Osteoblast (primary cell): ENCODE results near the gene NOL12. TPM values are rescaled to one million over a fixed set of nuclear protein-coding genes. Genes with fewer than 3 reads are reported as not detected.
"Not testable (repeated sequence)": the region's sequence is repeated elsewhere in the genome, so short reads cannot be mapped to it uniquely, and the experiment has no call there.

Experiments used
- DNase-seq: peaks from one replicate; pipeline ENCODE4 v3.0.0; 2011; ENCODE audit warnings: low spot score, mixed read lengths; ENCODE audit not compliant: insufficient read length; ENCODE audit errors: missing footprints
- H2AFZ ChIP-seq: 2 replicates; pipeline ENCODE4 v1.6.0; 2011; ENCODE audit warnings: mild to moderate bottlenecking, low read length
- H3K27ac ChIP-seq: 2 replicates; pipeline ENCODE4 v1.5.1; 2011; ENCODE audit warnings: mild to moderate bottlenecking, low read depth, low read length, moderate library complexity
- H3K27me3 ChIP-seq: 2 replicates; pipeline ENCODE4 v1.6.0; 2012; ENCODE audit warnings: mild to moderate bottlenecking, control low read depth, inconsistent platforms, low read length, moderate library complexity; ENCODE audit not compliant: insufficient read depth
- H3K36me3 ChIP-seq: 2 replicates; pipeline ENCODE4 v1.5.1; 2011; ENCODE audit warnings: mild to moderate bottlenecking, low read length, control low read depth, moderate library complexity; ENCODE audit not compliant: insufficient read depth
- H3K4me1 ChIP-seq: 2 replicates; pipeline ENCODE4 v1.5.1; 2011; ENCODE audit warnings: mild to moderate bottlenecking, low read length, control low read depth, moderate library complexity; ENCODE audit not compliant: insufficient read depth
- H3K4me2 ChIP-seq: 2 replicates; pipeline ENCODE4 v1.6.0; 2011; ENCODE audit warnings: mild to moderate bottlenecking, low read length; ENCODE audit not compliant: insufficient read depth
- H3K4me3 ChIP-seq: fragments of 200-600 bp; sonication (generic); 3 replicates; pipeline ENCODE4 v1.5.1; 2012; ENCODE audit warnings: mild to moderate bottlenecking, low read length, inconsistent platforms; ENCODE audit not compliant: insufficient read depth
- H3K79me2 ChIP-seq: 2 replicates; pipeline ENCODE4 v1.6.0; 2012; ENCODE audit warnings: mild to moderate bottlenecking, low read length, control low read depth, inconsistent platforms; ENCODE audit not compliant: insufficient read depth
- H3K9me3 ChIP-seq: 2 replicates; pipeline ENCODE4 v1.5.1; 2011; ENCODE audit warnings: low read depth, low read length, control low read depth
- H4K20me1 ChIP-seq: 2 replicates; pipeline ENCODE4 v1.6.0; 2012; ENCODE audit warnings: mild to moderate bottlenecking, low read length, control low read depth; ENCODE audit not compliant: insufficient read depth
- CTCF ChIP-seq: IDR thresholded peaks from 2 replicates; pipeline ENCODE4 v1.5.1; 2011; ENCODE audit warnings: mild to moderate bottlenecking, low read depth, low read length, moderate library complexity; ENCODE audit errors: extremely low read depth
- total RNA-seq: library from RNA; depleted of rRNA; stranded (reverse); fragments of >200 nt; gene quantifications from 2 replicates; pipeline ENCODE4 v1.2.3, GENCODE V29; 2012

NOL12 gene
- total RNA-seq, 1 donor, result 9.0 TPM

GRCh38 chr22:37650463-37651136, 35.5 kb upstream of the NOL12 start:
- no peaks in the 10 kb centered on the region for H3K79me2 ChIP-seq
- no peak overlapping the region for H3K4me2 ChIP-seq
- no peaks in the 10 kb centered on the region for H3K27me3 ChIP-seq
- no peak overlapping the region for H2AFZ ChIP-seq
- H3K4me1 ChIP-seq, result no peaks in the 10 kb centered on the region
- H3K36me3 ChIP-seq, result peaks cover 33% of the 10 kb centered on the region
- no peaks in the 10 kb centered on the region for H4K20me1 ChIP-seq
- H3K27ac ChIP-seq, result no peak overlapping the region
- no peak for TF ChIP-seq CTCF
- DNase-seq, result no peak
- no peak overlapping the region for H3K4me3 ChIP-seq
- H3K9me3 ChIP-seq, result no peaks in the 10 kb centered on the region

- H3K79me2 ChIP-seq, result peaks cover 7% of the 10 kb centered on the region
- TF ChIP-seq CTCF, result no peak
Measured at GRCh38 chr22:37654563-37655251, 31.4 kb upstream of the NOL12 start.

GRCh38 chr22:37655252-37655563, 30.9 kb upstream of the NOL12 start:
- Histone ChIP-seq H3K27me3 (no peaks in the 10 kb centered on the region), H2AFZ (no peak overlapping the region), H3K27ac (no peak overlapping the region), H3K4me2 (no peak overlapping the region), H3K4me1 (peaks cover 15% of the 10 kb centered on the region), H4K20me1 (peaks cover 10% of the 10 kb centered on the region), H3K9me3 (no peaks in the 10 kb centered on the region), H3K36me3 (peaks cover 18% of the 10 kb centered on the region), H3K79me2 (peaks cover 12% of the 10 kb centered on the region), H3K4me3 (no peak overlapping the region)
- no peak for TF ChIP-seq CTCF
- DNase-seq, result peak; percentile 48

More at GRCh38 chr22:37654563-37655251, 31.4 kb upstream of the NOL12 start:
- DNase-seq, result peak; percentile 54
- Histone ChIP-seq H3K4me3 (no peak overlapping the region), H3K27ac (no peak overlapping the region), H3K4me2 (no peak overlapping the region), H3K9me3 (no peaks in the 10 kb centered on the region), H3K4me1 (peaks cover 12% of the 10 kb centered on the region), H3K36me3 (peaks cover 23% of the 10 kb centered on the region), H3K27me3 (no peaks in the 10 kb centered on the region), H2AFZ (no peak overlapping the region), H4K20me1 (peaks cover 5% of the 10 kb centered on the region)

- Histone ChIP-seq H4K20me1 (peaks cover 19% of the 10 kb centered on the region), H3K4me1 (peaks cover 25% of the 10 kb centered on the region), H3K79me2 (peaks cover 26% of the 10 kb centered on the region)
- H3K27me3 ChIP-seq, H3K27ac ChIP-seq, DNase-seq, H3K36me3 ChIP-seq, H3K4me2 ChIP-seq, H2AFZ ChIP-seq, H3K9me3 ChIP-seq, H3K4me3 ChIP-seq: not testable (repeated sequence)
Measured at GRCh38 chr22:37656583-37656982, 29.6 kb upstream of the NOL12 start.
